ENCODE data around the gene CDH13.

CDH13 gene

GRCh38 chr16:83247767-83248372 lies 621.1 kb downstream of the CDH13 start:
- no peak for DNase-seq (ENCODE audit: low read depth)
- no peak for TF ChIP-seq CTCF (conservative IDR thresholded peaks at IDR 0.05; ENCODE audit: low read length)
- H3K4me3 ChIP-seq (ENCODE audit: low read length) = no peak overlapping the region

- peak; percentile 42 for DNase-seq (ENCODE audit: low read depth)
- no peak overlapping the region for H3K4me3 ChIP-seq (ENCODE audit: low read length)
- no peak for TF ChIP-seq CTCF (conservative IDR thresholded peaks at IDR 0.05; ENCODE audit: low read length)
These were observed 622.1 kb downstream of the CDH13 start for GRCh38 chr16:83248735-83249463.

GRCh38 chr16:83253521-83253920 lies 626.8 kb downstream of the CDH13 start:
- H3K4me3 ChIP-seq (ENCODE audit: low read length) = no peak overlapping the region
- no peak for TF ChIP-seq CTCF (conservative IDR thresholded peaks at IDR 0.05; ENCODE audit: low read length)
- DNase-seq (ENCODE audit: low read depth) = no peak

- TF ChIP-seq CTCF (conservative IDR thresholded peaks at IDR 0.05; ENCODE audit: low read length) = no peak
- no peak for DNase-seq (ENCODE audit: low read depth)
- no peak overlapping the region for H3K4me3 ChIP-seq (ENCODE audit: low read length)
These were observed 631.7 kb downstream of the CDH13 start for GRCh38 chr16:83258366-83258928.

- DNase-seq (ENCODE audit: low read depth) = peak; percentile 10
- no peak overlapping the region for H3K4me3 ChIP-seq (ENCODE audit: low read length)
- TF ChIP-seq CTCF (conservative IDR thresholded peaks at IDR 0.05; ENCODE audit: low read length) = no peak
These were observed 640.2 kb downstream of the CDH13 start for GRCh38 chr16:83266848-83267553.

GRCh38 chr16:83268169-83268568 lies 641.4 kb downstream of the CDH13 start:
- H3K4me3 ChIP-seq (ENCODE audit: low read length) = no peak overlapping the region
- peak; percentile 30 for DNase-seq (ENCODE audit: low read depth)
- no peak for TF ChIP-seq CTCF (conservative IDR thresholded peaks at IDR 0.05; ENCODE audit: low read length)
